Renal cortex interstitium (tissue), 11 donors: ENCODE measurements around the gene SLC22A23. TPM values are rescaled to one million over a fixed set of nuclear protein-coding genes. Genes with fewer than 3 reads are reported as not detected.

Source experiments
- DNase-seq, 11 donors: peaks; one replicate each; pipeline ENCODE4 v3.0.0-alpha.2; 2013; ENCODE audit warnings: low read depth in 9 of 11, low spot score in 4 of 11; ENCODE audit errors: extremely low read depth in 1 of 11
- polyA plus RNA-seq, 3 donors: library from polyadenylated mRNA; unstranded; fragments of 120-200 nt; gene quantifications; one replicate each; pipeline ENCODE4 v1.2.1, GENCODE V29; 2013; ENCODE audit not compliant: insufficient read length in 3 of 3

SLC22A23 gene
- polyA plus RNA-seq, 3 donors: 11.2 to 15.8 (median 11.7) TPM

- no peak for DNase-seq
Measured at GRCh38 chr6:3235486-3235885, 221.4 kb downstream of the SLC22A23 start.

GRCh38 chr6:3233904-3234303, 222.9 kb downstream of the SLC22A23 start:
- DNase-seq: no peak

- DNase-seq: no peak
Measured at GRCh38 chr6:3233321-3233720, 223.5 kb downstream of the SLC22A23 start.

- DNase-seq: no peak
Measured at GRCh38 chr6:3232017-3232945, 224.6 kb downstream of the SLC22A23 start.

- peak in 9 of 11 donors; percentile 84 to 94 (median 89) for DNase-seq
Measured at GRCh38 chr6:3231247-3232016, 225.4 kb downstream of the SLC22A23 start.

GRCh38 chr6:3230900-3231246, 226.0 kb downstream of the SLC22A23 start:
- peak in 5 of 11 donors; percentile 51 to 75 (median 62) for DNase-seq

GRCh38 chr6:3230256-3230882, 226.5 kb downstream of the SLC22A23 start:
- DNase-seq: no peak

- peak in 1 of 11 donors; percentile 24 for DNase-seq
Measured at GRCh38 chr6:3229566-3230178, 227.2 kb downstream of the SLC22A23 start.

- peak in 3 of 11 donors; percentile 41 to 52 (median 48) for DNase-seq
Measured at GRCh38 chr6:3228771-3229565, 227.9 kb downstream of the SLC22A23 start.

- peak in 2 of 11 donors; percentile 44 to 49 for DNase-seq
Measured at GRCh38 chr6:3228046-3228671, 228.7 kb downstream of the SLC22A23 start.

GRCh38 chr6:3227363-3228045, 229.3 kb downstream of the SLC22A23 start, which contains the start of gene TUBB2B:
Gene TUBB2B, minus strand, starts transcription at chr6:3227653. Its CDS starts 110 bp downstream, at chr6:3227543.
- peak in 6 of 11 donors; percentile 78 to 87 (median 80) for DNase-seq

- peak in 5 of 11 donors; percentile 40 to 70 (median 58) for DNase-seq
Measured at GRCh38 chr6:3226481-3227362, 230.1 kb downstream of the SLC22A23 start.

- DNase-seq: no peak
Measured at GRCh38 chr6:3226042-3226441, 230.8 kb downstream of the SLC22A23 start.

- no peak for DNase-seq
Measured at GRCh38 chr6:3222506-3223038, 234.3 kb downstream of the SLC22A23 start.

- no peak for DNase-seq
Measured at GRCh38 chr6:3221578-3221977, 235.3 kb downstream of the SLC22A23 start.

- no peak for DNase-seq
Measured at GRCh38 chr6:3220366-3220765, 236.5 kb downstream of the SLC22A23 start.
